Measurements from ENCODE around the gene PALLD. TPM values are rescaled to one million over a fixed set of nuclear protein-coding genes. Genes with fewer than 3 reads are reported as not detected.

The PALLD gene
- total RNA-seq, 1 donor from 2014 or later = 179 TPM

- no peak for TF ChIP-seq CTCF (IDR thresholded peaks at IDR 0.05)
- Histone ChIP-seq H3K36me3 (no peaks in the 10 kb centered on the region), H3K4me1 (peaks cover 3% of the 10 kb centered on the region), H3K9me3 (no peaks in the 10 kb centered on the region), H3K27ac (no peak overlapping the region), H3K27me3 (no peaks in the 10 kb centered on the region), H3K4me3 (no peak overlapping the region)
- ATAC-seq (no peak), DNase-seq (no peak)
- intact Hi-C loops (cut with DNase I) = no loop called here
Measured at GRCh38 chr4:168555437-168555836, 58.6 kb downstream of the PALLD start.

- Histone ChIP-seq H3K27me3 (no peaks in the 10 kb centered on the region), H3K27ac (no peak overlapping the region), H3K9me3 (no peaks in the 10 kb centered on the region), H3K4me3 (no peak overlapping the region), H3K4me1 (peaks cover 6% of the 10 kb centered on the region), H3K36me3 (no peaks in the 10 kb centered on the region)
- intact Hi-C loops (cut with DNase I) = no loop called here
- no peak for TF ChIP-seq CTCF (IDR thresholded peaks at IDR 0.05)
- peak; percentile 13 for ATAC-seq
- DNase-seq = no peak
Measured at GRCh38 chr4:168557658-168558057, 60.8 kb downstream of the PALLD start.

- no peak for DNase-seq
- Histone ChIP-seq H3K27ac (no peak overlapping the region), H3K36me3 (no peaks in the 10 kb centered on the region), H3K4me1 (peaks cover 6% of the 10 kb centered on the region), H3K27me3 (no peaks in the 10 kb centered on the region), H3K4me3 (no peak overlapping the region), H3K9me3 (no peaks in the 10 kb centered on the region)
- intact Hi-C loops (cut with DNase I) = no loop called here
- no peak for ATAC-seq
- no peak for TF ChIP-seq CTCF (IDR thresholded peaks at IDR 0.05)
Measured at GRCh38 chr4:168558599-168558998, 61.7 kb downstream of the PALLD start.

GRCh38 chr4:168560184-168561180, 63.6 kb downstream of the PALLD start:
- TF ChIP-seq CTCF (IDR thresholded peaks at IDR 0.05) = no peak
- H3K4me1 ChIP-seq = peaks cover 6% of the 10 kb centered on the region
- H3K27ac ChIP-seq = no peak overlapping the region
- ATAC-seq = peak; percentile 77
- H3K4me3 ChIP-seq = no peak overlapping the region
- H3K9me3 ChIP-seq = no peaks in the 10 kb centered on the region
- no peak for DNase-seq
- H3K36me3 ChIP-seq = no peaks in the 10 kb centered on the region
- intact Hi-C loops (cut with DNase I) = no loop called here
- H3K27me3 ChIP-seq = no peaks in the 10 kb centered on the region

GRCh38 chr4:168562041-168562571, 65.3 kb downstream of the PALLD start:
- no peaks in the 10 kb centered on the region for H3K27me3 ChIP-seq
- no peak overlapping the region for H3K27ac ChIP-seq
- no peaks in the 10 kb centered on the region for H3K36me3 ChIP-seq
- no peak for TF ChIP-seq CTCF (IDR thresholded peaks at IDR 0.05)
- DNase-seq (no peak), ATAC-seq (no peak)
- H3K4me1 ChIP-seq = peaks cover 6% of the 10 kb centered on the region
- no peaks in the 10 kb centered on the region for H3K9me3 ChIP-seq
- intact Hi-C loops (cut with DNase I) = no loop called here
- no peak overlapping the region for H3K4me3 ChIP-seq

Measured in upper lobe of right lung (tissue), 1 donor.